Ureter (tissue), 1 donor: Measurements from ENCODE around the gene IFNA14. TPM values are rescaled to one million over a fixed set of nuclear protein-coding genes. Genes with fewer than 3 reads are reported as not detected.
"Not testable (repeated sequence)": the region's sequence is repeated elsewhere in the genome, so short reads cannot be mapped to it uniquely, and the experiment has no call there.

Experiments used
- DNase-seq: peaks from one replicate; pipeline ENCODE4 v3.0.0-alpha.2; 2020; ENCODE audit warnings: low spot score
- total RNA-seq: library from RNA; stranded (reverse); gene quantifications from one replicate; pipeline ENCODE4 v1.2.4, GENCODE V29; 2023
- donor health status: DM: yes; HTN: yes; CAD: no.

The IFNA14 gene
- total RNA-seq, 1 donor from 2014 or later = not detected

DNA sequence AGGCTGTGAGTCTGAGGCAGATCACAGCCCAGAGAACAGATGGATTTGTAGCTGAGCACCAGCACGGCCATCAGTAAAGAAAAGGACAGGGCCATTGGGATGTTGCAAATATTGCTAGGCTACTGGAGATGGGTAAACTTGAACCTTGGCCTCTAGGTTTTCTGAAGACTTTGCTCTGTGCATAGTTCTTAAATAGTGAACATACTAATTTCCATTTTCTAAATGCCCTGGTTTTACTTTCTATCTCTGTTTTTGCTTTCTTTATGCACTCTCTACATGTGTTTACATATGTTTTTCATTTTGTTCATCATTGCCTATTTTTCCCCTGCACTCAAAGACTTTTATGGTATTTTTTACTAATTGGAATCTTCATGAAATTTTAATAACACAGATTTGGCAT lies 22.6 kb downstream of the IFNA14 start, which contains the start of gene IFNA16:
Gene IFNA16 (minus strand): TSS at position 101 of the 400 bp plus-strand sequence. CDS start 6 bp downstream, at position 95.
- not testable (repeated sequence) for DNase-seq

DNA sequence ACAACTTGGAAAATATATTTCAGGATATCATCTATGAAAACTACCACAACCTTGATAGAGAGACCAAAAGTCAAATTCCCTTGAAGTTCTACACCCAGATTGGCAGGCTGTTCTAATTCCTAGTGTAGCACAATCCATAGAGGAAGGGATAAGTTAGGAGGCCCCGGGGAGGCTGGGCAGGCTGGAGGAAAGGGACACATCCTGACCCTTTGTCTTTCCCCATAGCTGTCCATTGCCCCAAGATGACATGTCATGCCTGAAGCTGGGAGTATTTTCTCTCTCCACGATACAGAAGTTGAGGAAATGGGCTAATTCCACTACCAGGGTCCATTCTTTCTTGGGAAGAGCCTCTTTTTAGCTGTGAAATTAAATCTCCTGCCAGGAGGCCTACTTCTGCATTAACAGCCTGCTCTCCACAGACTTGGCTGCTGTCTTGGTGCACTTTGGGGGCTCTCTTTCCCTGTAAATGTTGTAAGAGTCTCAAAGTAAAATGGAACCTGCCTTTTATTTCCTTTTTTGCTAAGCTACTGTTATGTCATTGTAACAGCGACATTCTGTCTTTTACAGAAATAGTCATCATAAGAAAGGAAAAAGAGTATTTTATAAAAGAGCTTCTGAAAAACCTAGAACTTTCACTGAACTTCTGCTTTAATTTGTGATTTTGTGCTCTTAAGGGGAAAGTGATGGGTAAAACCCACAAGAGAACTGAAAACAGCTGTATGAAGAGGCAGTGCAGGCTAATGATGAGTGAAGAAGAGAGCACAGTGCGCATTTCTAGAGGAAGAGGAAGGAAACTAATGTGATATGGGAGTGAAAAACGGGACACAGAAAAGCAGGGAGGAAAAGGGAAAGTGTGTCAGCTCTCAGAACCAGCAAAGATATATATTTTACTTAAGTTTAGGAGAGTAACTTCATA lies 26.1 kb downstream of the IFNA14 start:
- not testable (repeated sequence) for DNase-seq

DNA sequence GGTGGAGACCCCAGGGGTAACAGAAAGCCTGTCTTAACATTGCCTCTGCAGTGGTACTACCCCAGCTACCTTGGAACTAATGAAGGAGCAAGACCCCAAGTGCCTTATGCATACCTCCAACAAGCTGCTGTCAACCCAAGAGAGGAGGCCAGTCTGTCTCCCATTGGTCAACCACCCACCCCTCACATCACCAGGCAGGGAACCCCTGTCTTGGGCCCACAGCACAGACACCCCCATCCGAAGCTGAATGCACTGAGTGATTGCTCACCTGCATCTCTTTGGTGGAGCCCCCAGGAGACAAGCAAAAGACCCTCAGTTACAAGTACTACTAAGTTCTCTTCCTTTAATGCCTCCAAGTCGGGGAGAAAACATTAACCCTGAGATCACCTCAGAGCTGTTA lies 27.6 kb downstream of the IFNA14 start:
- not testable (repeated sequence) for DNase-seq

DNA sequence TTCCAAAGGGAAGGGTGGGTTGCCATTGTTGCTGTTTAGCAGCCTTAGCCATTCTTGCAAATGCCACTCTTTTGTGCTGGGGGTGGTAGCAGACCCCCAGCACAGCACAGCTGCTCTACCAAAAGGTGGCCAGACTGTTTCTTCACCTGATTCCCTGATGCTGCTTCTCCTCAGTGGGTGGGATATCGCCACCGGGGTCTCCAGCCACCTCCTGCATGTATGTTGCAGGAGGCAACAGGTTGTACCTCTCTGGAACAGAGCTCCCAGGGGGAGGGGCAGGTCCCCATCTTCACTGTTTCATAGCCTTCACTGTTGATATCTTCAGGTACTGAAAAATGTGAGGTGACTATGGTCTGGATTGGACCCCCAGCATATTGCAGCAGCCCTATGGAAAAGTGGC lies 29.0 kb downstream of the IFNA14 start:
- not testable (repeated sequence) for DNase-seq

DNA sequence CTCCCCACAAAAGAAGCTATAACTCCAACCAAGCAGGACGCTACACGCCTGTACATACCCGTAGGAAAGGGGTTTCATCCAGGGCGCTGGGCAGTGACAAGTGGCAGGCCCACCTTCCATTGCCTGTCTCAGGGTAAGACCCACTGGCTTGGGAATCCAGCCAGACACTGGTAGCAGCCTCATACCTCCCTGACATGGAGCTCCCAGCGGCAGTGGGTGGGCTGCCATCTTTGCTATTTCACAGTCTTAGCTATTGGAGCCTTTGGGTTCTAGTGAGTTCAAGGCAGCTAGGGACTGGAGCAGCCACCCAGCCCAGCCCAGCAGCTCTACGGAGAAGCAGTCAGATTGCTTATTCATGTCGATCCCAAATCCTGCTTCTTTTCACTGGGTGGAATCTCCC lies 29.5 kb downstream of the IFNA14 start:
- DNase-seq = no peak

DNA sequence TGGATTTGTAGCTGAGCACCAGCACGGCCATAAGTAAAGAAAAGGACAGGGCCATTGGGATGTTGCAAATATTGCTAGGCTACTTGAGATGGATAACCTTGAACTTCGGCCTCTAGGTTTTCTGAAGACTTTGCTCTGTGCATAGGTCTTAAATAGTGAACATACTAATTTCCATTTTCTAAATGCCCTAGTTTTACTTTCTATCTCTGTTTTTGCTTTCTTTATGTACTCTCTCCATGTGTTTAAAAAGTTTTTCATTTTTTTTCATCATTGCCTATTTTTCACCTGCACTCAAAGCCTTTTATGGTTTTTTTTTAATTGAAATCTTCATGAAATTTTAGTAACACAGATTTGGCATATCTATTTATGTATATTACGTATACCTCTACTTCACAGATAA lies 32.8 kb downstream of the IFNA14 start, which contains the start of gene IFNA10:
Gene IFNA10 (minus strand): TSS at position 101 of the 400 bp plus-strand sequence. CDS start 46 bp downstream, at position 55.
- DNase-seq = not testable (repeated sequence)

DNA sequence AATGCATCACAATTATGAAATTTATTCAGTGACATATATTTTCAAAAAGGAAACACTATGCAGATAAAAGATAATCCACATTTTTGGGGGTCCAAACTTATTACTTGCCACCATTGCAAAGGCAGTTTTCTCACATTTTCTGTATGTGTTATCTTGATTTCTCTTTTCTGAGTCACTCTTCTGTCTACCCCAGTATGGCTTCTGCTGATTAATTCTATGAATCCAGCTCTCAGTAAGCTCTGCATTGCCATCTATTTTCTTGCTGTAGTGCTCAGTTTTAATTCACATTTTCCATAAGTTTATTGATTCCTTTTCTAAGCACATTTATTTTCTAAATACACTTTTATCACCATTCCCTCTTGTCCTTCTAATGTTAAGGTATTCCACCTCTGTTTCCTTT lies 34.6 kb downstream of the IFNA14 start:
- no peak for DNase-seq

DNA sequence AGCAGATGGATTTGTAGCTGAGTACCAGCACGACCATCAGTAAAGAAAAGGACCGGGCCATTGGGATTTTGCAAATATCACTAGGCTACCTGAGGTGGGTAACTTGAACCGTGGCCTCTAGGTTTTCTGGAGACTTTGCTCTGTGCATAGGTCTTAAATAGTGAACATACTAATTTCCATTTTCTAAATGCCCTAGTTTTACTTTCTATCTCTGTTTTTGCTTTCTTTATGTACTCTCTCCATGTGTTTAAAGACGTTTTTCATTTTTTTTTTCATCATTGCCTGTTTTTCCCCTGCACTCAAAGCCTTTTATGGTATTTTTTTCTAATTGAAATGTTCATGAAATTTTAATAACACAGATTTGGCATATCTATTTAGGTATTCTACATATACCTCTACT lies 37.7 kb downstream of the IFNA14 start, which contains the start of gene IFNA7:
Gene IFNA7 (minus strand): TSS at position 101 of the 400 bp plus-strand sequence. CDS start 40 bp downstream, at position 61.
- DNase-seq = not testable (repeated sequence)

DNA sequence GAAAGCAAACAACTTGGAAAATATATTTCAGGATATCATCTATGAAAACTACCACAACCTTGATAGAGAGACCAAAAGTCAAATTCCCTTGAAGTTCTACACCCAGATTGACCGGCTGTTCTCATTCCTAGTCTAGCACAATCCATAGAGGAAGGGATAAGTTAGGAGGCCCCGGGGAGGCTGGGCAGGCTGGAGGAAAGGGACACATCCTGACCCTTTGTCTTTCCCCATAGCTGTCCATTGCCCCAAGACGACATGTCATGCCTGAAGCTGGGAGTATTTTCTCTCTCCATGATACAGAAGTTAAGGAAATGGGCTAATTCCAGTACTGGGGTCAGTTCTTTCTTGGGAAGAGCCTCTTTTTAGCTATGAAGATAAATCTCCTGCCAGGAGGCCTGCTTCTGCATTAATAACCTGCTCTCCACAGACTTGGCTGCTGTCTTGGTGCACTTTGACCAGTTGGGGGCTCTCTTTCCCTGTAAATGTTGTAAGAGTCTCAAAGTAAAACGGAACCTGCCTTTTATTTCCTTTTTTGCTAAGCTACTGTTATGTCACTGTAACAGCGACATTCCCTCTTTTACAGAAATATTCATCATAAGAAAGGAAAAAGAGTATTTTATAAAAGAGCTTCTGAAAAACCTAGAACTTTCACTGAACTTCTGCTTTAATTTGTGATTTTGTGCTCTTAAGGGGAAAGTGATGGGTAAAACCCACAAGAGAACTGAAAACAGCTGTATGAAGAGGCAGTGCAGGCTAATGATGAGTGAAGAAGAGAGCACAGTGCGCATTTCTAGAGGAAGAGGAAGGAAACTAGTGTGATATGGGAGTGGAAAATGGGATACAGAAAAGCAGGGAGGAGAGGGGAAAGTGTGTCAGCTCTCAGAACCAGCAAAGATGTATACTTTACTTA lies 44.7 kb downstream of the IFNA14 start:
- not testable (repeated sequence) for DNase-seq

Other genes starting within 250 kb of the IFNA14 start
- 4.1 TPM for gene HACD4, start 208.4 kb downstream of the IFNA14 start, total RNA-seq
- not detected for gene IFNB1, start 162.1 kb downstream of the IFNA14 start, total RNA-seq
- gene IFNW1, start 98.2 kb downstream of the IFNA14 start, total RNA-seq = not detected
- not detected for gene IFNA21, start 73.3 kb downstream of the IFNA14 start, total RNA-seq
- gene IFNA4, start 52.4 kb downstream of the IFNA14 start, total RNA-seq = not detected
- gene IFNA7, start 37.8 kb downstream of the IFNA14 start, total RNA-seq = not detected
- gene IFNA10, start 32.9 kb downstream of the IFNA14 start, total RNA-seq = not detected
- not detected for gene IFNA16, start 22.7 kb downstream of the IFNA14 start, total RNA-seq
- gene IFNA17, start 11.8 kb downstream of the IFNA14 start, total RNA-seq = not detected
- gene IFNA5, start 65.3 kb upstream of the IFNA14 start, total RNA-seq = not detected
- 27.8 TPM for gene KLHL9, start 95.4 kb upstream of the IFNA14 start, total RNA-seq
- gene IFNA6, start 110.9 kb upstream of the IFNA14 start, total RNA-seq = not detected
- gene IFNA13, start 128.1 kb upstream of the IFNA14 start, total RNA-seq = not detected
- gene IFNA2, start 145.4 kb upstream of the IFNA14 start, total RNA-seq = not detected
- gene IFNA8, start 169.1 kb upstream of the IFNA14 start, total RNA-seq = not detected
- gene IFNA1, start 200.4 kb upstream of the IFNA14 start, total RNA-seq = not detected
- gene IFNE, start 242.3 kb upstream of the IFNA14 start, total RNA-seq = 5.4 TPM